Liver (tissue), 2 donors: ENCODE measurements around the gene ZDHHC4.

Experiments
- GABPA ChIP-seq, 2 donors: IDR thresholded peaks in 1 of 2; conservative IDR thresholded peaks in 1 of 2; 2 replicates each; pipeline ENCODE4 v1.6.1; 2016; ENCODE audit warnings: antibody characterized with exemption in 2 of 2, mild to moderate bottlenecking in 1 of 2, moderate library complexity in 1 of 2
- HNF4G ChIP-seq: IDR thresholded peaks from 2 replicates; pipeline ENCODE4 v1.6.1; 2016; ENCODE audit warnings: antibody characterized with exemption
- REST ChIP-seq: IDR thresholded peaks from 2 replicates; pipeline ENCODE4 v1.6.1; 2016; ENCODE audit warnings: antibody characterized with exemption, mild to moderate bottlenecking
- donor health status: healthy.

GRCh38 chr7:6614953-6615722 lies 37.9 kb downstream of the ZDHHC4 start, which contains the start of gene ZNF853:
- TF ChIP-seq GABPA (IDR thresholded peaks at IDR 0.05 in 1 of 2, conservative IDR thresholded peaks at IDR 0.05 in 1 of 2) (no peak), REST (no peak), HNF4G (no peak)
